HepG2 (cell line): ENCODE data around the gene SSBP2. TPM values are rescaled to one million over a fixed set of nuclear protein-coding genes. Genes with fewer than 3 reads are reported as not detected.

Experiments used
- ELF3 ChIP-seq: IDR thresholded peaks from 2 replicates; pipeline ENCODE4 v1.6.1; 2016; ENCODE audit warnings: missing genetic modification reagents, missing compliant biosample characterization
- GABPA ChIP-seq, 2 experiments: IDR thresholded peaks; 2 replicates each; pipeline ENCODE4 v1.6.1; 2011 to 2016; ENCODE audit warnings: low read depth in 2 of 2, low read length in 1 of 2, missing biosample characterization in 1 of 2, missing genetic modification characterization in 1 of 2
- GTF3A ChIP-seq: sonication (generic); formaldehyde crosslinking; conservative IDR thresholded peaks from 2 replicates; pipeline ENCODE4 v1.4.0; 2020; ENCODE audit warnings: mild to moderate bottlenecking, missing genetic modification reagents
- HIVEP1 ChIP-seq: sonication (generic); formaldehyde crosslinking; IDR thresholded peaks from 2 replicates; pipeline ENCODE4 v1.4.0; 2020; ENCODE audit warnings: mild to moderate bottlenecking, missing genetic modification reagents
- HOXA9 ChIP-seq: sonication (generic); formaldehyde crosslinking; IDR thresholded peaks from 2 replicates; pipeline ENCODE4 v1.8.1; 2022; ENCODE audit warnings: missing genetic modification reagents, mild to moderate bottlenecking, moderate library complexity, borderline replicate concordance
- KDM6A ChIP-seq: IDR thresholded peaks from 2 replicates; pipeline ENCODE4 v1.6.1; 2016; ENCODE audit warnings: low read depth
- NKX3-1 ChIP-seq: sonication (generic); formaldehyde crosslinking; IDR thresholded peaks from 2 replicates; pipeline ENCODE4 v1.5.0; 2020; ENCODE audit warnings: missing genetic modification reagents
- NRL ChIP-seq: sonication (generic); formaldehyde crosslinking; IDR thresholded peaks from 2 replicates; pipeline ENCODE4 v1.5.0; 2020; ENCODE audit warnings: missing genetic modification reagents, mild to moderate bottlenecking, moderate library complexity, borderline replicate concordance
- POLR2G ChIP-seq: fragments of 200-400 bp; formaldehyde crosslinking; IDR thresholded peaks from 2 replicates; pipeline ENCODE4 v1.6.1; 2018; ENCODE audit warnings: mild to moderate bottlenecking, low read depth, low read length, moderate library complexity
- REXO4 ChIP-seq: sonication (generic); formaldehyde crosslinking; IDR thresholded peaks from 2 replicates; pipeline ENCODE4 v1.8.0; 2022; ENCODE audit warnings: missing genetic modification reagents, mild to moderate bottlenecking, borderline replicate concordance
- SATB2 ChIP-seq: sonication (generic); formaldehyde crosslinking; IDR thresholded peaks from 2 replicates; pipeline ENCODE4 v1.5.0; 2020; ENCODE audit warnings: missing genetic modification reagents
- TBL1XR1 ChIP-seq: fragments of 150-350 bp; IDR thresholded peaks from 2 replicates; pipeline ENCODE4 v1.6.1; 2014; ENCODE audit warnings: borderline replicate concordance, low read length; ENCODE audit not compliant: partially characterized antibody
- TBX3 ChIP-seq: fragments of 450-650 bp; IDR thresholded peaks from 2 replicates; pipeline ENCODE4 v1.6.1; 2017; ENCODE audit warnings: antibody characterized with exemption, mild to moderate bottlenecking, inconsistent platforms, borderline replicate concordance
- TEAD3 ChIP-seq: optimal IDR thresholded peaks from 2 replicates; pipeline ENCODE3; 2016; ENCODE audit warnings: borderline replicate concordance
- ZNF160 ChIP-seq: sonication (generic); formaldehyde crosslinking; IDR thresholded peaks from 2 replicates; pipeline ENCODE4 v1.8.0; 2022; ENCODE audit warnings: mild to moderate bottlenecking, inconsistent platforms, missing genetic modification reagents
- ZNF660 ChIP-seq: sonication (generic); formaldehyde crosslinking; IDR thresholded peaks from 2 replicates; pipeline ENCODE4 v1.5.1; 2020; ENCODE audit warnings: mild to moderate bottlenecking, low read depth, missing genetic modification reagents, borderline replicate concordance
- ZZZ3 ChIP-seq: sonication (generic); formaldehyde crosslinking; IDR thresholded peaks from 2 replicates; pipeline ENCODE4 v1.4.0; 2020; ENCODE audit warnings: missing genetic modification reagents, mild to moderate bottlenecking, borderline replicate concordance
- polyA plus RNA-seq, 8 experiments: library from polyadenylated mRNA; depleted of rRNA in 3 of 8; stranded (reverse) in 7 of 8; unstranded in 1 of 8; fragments of >200 nt; fragmentation: Illumina TruSeq in 4 of 8; extraction: Trizol in 4 of 8; gene quantifications; 2 replicates each; pipeline versions ENCODE4 v1.2.1 to v1.2.3, GENCODE V29; 2011 to 2016; ENCODE audit warnings: low read depth in 4 of 8, missing spikeins in 1 of 8, mixed read lengths in 1 of 8; ENCODE audit not compliant: insufficient read depth in 1 of 8
- total RNA-seq, 5 experiments: library from RNA; depleted of rRNA; stranded (reverse); fragments of >200 nt; fragmentation: Illumina TruSeq; extraction: Trizol; gene quantifications; 2 replicates each; pipeline ENCODE4 v1.2.3, GENCODE V29; 2016; ENCODE audit warnings: low read depth in 1 of 5
- TF ChIP-seq, protein P1 (sequence below), 2 experiments: sonication (generic) in 1 of 2; formaldehyde crosslinking in 1 of 2; IDR thresholded peaks; 2 replicates each; pipeline versions ENCODE4 v1.4.0 to v1.6.1; 2018 to 2020; ENCODE audit warnings: missing genetic modification reagents in 2 of 2, borderline replicate concordance in 1 of 2, low read depth in 1 of 2, mild to moderate bottlenecking in 1 of 2, missing biosample characterization in 1 of 2
- TF ChIP-seq, protein P2 (sequence below): sonication (generic); formaldehyde crosslinking; conservative IDR thresholded peaks from 2 replicates; pipeline ENCODE4 v1.4.0; 2020; ENCODE audit warnings: mild to moderate bottlenecking, missing genetic modification reagents, moderate library complexity
- TF ChIP-seq, protein P3 (sequence below): sonication (generic); formaldehyde crosslinking; conservative IDR thresholded peaks from 2 replicates; pipeline ENCODE4 v1.8.0; 2022; ENCODE audit warnings: mild to moderate bottlenecking, moderate library complexity, missing genetic modification reagents
- TF ChIP-seq, protein P4 (sequence below): sonication (generic); formaldehyde crosslinking; conservative IDR thresholded peaks from 2 replicates; pipeline ENCODE4 v1.8.0; 2022; ENCODE audit warnings: low read depth, missing genetic modification reagents

Gene SSBP2
- total and polyA plus RNA-seq, 2 of the 13 experiments (the other 11 are each of a cell fraction or from before 2014, with no cell fraction given): 0.16 TPM; not detected in 1

DNA sequence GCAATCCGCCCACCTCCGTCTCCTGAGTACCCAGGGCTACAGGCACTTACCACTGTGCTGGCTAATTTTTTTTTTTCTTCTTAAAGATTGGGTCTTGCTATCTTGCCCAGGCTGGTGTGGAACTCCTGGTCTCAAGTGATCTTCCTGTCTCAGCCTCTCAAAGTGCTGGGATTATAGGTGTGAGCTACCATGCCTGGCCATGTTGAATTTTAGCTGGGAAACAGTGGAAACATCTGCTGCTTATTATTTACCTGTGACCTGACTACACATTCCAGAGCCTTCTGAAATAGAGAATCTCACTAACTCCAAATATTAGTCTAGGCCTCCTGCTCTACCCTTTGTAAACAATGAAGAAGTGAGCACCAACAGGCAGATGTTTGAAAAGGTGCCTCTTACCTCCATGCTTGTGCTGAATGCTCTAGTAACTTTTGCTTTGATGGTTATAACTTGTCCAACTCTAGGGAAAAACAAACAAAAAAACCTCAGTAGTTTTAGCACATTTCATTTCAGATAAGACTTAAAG, 379.5 kb downstream of the SSBP2 start (continued):
- TF ChIP-seq, protein P1, sequence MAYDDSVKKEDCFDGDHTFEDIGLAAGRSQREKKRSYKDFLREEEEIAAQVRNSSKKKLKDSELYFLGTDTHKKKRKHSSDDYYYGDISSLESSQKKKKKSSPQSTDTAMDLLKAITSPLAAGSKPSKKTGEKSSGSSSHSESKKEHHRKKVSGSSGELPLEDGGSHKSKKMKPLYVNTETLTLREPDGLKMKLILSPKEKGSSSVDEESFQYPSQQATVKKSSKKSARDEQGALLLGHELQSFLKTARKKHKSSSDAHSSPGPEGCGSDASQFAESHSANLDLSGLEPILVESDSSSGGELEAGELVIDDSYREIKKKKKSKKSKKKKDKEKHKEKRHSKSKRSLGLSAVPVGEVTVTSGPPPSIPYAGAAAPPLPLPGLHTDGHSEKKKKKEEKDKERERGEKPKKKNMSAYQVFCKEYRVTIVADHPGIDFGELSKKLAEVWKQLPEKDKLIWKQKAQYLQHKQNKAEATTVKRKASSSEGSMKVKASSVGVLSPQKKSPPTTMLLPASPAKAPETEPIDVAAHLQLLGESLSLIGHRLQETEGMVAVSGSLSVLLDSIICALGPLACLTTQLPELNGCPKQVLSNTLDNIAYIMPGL (CRISPR knock-in tag; IDR thresholded peaks at IDR 0.05; ENCODE audit: borderline replicate concordance in 1 of 2, low read depth in 1 of 2): no peak
- TF ChIP-seq TBX3 (peak; percentile 77; the same call in 1 of the 2 replicates), GTF3A (CRISPR knock-in tag) (no peak), POLR2G (no peak), TBL1XR1 (no peak), SATB2 (CRISPR knock-in tag) (no peak), ZZZ3 (CRISPR knock-in tag) (no peak), KDM6A (peak; percentile 77), HIVEP1 (no peak), GABPA (IDR thresholded peaks at IDR 0.05; ENCODE audit: low read depth, low read length) (no peak), GABPA (CRISPR knock-in tag; IDR thresholded peaks at IDR 0.05; ENCODE audit: low read depth) (peak; percentile 49), HOXA9 (CRISPR knock-in tag) (0 out of 2 replicates have a peak, but pooled peaks have one; percentile 41), ZNF160 (no peak), NKX3-1 (peak; percentile 70), REXO4 (CRISPR knock-in tag) (no peak), ELF3 (CRISPR knock-in tag) (no peak), NRL (CRISPR knock-in tag) (no peak), TEAD3 (CRISPR knock-in tag) (peak; percentile 89), ZNF660 (no peak)
- TF ChIP-seq, protein P2, sequence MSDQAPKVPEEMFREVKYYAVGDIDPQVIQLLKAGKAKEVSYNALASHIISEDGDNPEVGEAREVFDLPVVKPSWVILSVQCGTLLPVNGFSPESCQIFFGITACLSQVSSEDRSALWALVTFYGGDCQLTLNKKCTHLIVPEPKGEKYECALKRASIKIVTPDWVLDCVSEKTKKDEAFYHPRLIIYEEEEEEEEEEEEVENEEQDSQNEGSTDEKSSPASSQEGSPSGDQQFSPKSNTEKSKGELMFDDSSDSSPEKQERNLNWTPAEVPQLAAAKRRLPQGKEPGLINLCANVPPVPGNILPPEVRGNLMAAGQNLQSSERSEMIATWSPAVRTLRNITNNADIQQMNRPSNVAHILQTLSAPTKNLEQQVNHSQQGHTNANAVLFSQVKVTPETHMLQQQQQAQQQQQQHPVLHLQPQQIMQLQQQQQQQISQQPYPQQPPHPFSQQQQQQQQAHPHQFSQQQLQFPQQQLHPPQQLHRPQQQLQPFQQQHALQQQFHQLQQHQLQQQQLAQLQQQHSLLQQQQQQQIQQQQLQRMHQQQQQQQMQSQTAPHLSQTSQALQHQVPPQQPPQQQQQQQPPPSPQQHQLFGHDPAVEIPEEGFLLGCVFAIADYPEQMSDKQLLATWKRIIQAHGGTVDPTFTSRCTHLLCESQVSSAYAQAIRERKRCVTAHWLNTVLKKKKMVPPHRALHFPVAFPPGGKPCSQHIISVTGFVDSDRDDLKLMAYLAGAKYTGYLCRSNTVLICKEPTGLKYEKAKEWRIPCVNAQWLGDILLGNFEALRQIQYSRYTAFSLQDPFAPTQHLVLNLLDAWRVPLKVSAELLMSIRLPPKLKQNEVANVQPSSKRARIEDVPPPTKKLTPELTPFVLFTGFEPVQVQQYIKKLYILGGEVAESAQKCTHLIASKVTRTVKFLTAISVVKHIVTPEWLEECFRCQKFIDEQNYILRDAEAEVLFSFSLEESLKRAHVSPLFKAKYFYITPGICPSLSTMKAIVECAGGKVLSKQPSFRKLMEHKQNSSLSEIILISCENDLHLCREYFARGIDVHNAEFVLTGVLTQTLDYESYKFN (CRISPR knock-in tag): peak; percentile 96
- TF ChIP-seq, protein P3, sequence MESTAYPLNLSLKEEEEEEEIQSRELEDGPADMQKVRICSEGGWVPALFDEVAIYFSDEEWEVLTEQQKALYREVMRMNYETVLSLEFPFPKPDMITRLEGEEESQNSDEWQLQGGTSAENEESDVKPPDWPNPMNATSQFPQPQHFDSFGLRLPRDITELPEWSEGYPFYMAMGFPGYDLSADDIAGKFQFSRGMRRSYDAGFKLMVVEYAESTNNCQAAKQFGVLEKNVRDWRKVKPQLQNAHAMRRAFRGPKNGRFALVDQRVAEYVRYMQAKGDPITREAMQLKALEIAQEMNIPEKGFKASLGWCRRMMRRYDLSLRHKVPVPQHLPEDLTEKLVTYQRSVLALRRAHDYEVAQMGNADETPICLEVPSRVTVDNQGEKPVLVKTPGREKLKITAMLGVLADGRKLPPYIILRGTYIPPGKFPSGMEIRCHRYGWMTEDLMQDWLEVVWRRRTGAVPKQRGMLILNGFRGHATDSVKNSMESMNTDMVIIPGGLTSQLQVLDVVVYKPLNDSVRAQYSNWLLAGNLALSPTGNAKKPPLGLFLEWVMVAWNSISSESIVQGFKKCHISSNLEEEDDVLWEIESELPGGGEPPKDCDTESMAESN: peak; percentile 46; the same call in 1 of the 2 replicates
- TF ChIP-seq, protein P4, sequence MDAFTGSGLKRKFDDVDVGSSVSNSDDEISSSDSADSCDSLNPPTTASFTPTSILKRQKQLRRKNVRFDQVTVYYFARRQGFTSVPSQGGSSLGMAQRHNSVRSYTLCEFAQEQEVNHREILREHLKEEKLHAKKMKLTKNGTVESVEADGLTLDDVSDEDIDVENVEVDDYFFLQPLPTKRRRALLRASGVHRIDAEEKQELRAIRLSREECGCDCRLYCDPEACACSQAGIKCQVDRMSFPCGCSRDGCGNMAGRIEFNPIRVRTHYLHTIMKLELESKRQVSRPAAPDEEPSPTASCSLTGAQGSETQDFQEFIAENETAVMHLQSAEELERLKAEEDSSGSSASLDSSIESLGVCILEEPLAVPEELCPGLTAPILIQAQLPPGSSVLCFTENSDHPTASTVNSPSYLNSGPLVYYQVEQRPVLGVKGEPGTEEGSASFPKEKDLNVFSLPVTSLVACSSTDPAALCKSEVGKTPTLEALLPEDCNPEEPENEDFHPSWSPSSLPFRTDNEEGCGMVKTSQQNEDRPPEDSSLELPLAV (CRISPR knock-in tag): no peak
